PFSK-1 (cell line): ENCODE measurements around the gene COA1.

ENCODE experiments used
- FOXP2 ChIP-seq: optimal IDR thresholded peaks from 2 replicates; pipeline ENCODE3; 2011; ENCODE audit warnings: borderline replicate concordance, control low read depth, inconsistent platforms; ENCODE audit not compliant: insufficient read depth; ENCODE audit errors: extremely low read length, extremely low read depth
- POLR2AphosphoS5 ChIP-seq: IDR thresholded peaks from 2 replicates; pipeline ENCODE4 v1.6.1; 2012; ENCODE audit warnings: low read depth, mild to moderate bottlenecking, control low read depth, low read length, moderate library complexity
- REST ChIP-seq, 2 experiments: IDR thresholded peaks; 2 replicates each; pipeline versions ENCODE4 v1.6.1 to v1.8.0; 2011 to 2012; ENCODE audit warnings: low read depth in 2 of 2, low read length in 2 of 2, control low read depth in 1 of 2, inconsistent platforms in 1 of 2, mild to moderate bottlenecking in 1 of 2, moderate library complexity in 1 of 2; ENCODE audit not compliant: insufficient read depth in 1 of 2
- SIN3A ChIP-seq: IDR thresholded peaks from 2 replicates; pipeline ENCODE4 v1.6.1; 2012; ENCODE audit warnings: mild to moderate bottlenecking, low read length, moderate library complexity, borderline replicate concordance; ENCODE audit not compliant: insufficient read depth
- TAF1 ChIP-seq: IDR thresholded peaks from 2 replicates; pipeline ENCODE4 v1.6.1; 2012; ENCODE audit warnings: low read length, control low read depth, borderline replicate concordance; ENCODE audit not compliant: insufficient read depth

COA1 gene

DNA sequence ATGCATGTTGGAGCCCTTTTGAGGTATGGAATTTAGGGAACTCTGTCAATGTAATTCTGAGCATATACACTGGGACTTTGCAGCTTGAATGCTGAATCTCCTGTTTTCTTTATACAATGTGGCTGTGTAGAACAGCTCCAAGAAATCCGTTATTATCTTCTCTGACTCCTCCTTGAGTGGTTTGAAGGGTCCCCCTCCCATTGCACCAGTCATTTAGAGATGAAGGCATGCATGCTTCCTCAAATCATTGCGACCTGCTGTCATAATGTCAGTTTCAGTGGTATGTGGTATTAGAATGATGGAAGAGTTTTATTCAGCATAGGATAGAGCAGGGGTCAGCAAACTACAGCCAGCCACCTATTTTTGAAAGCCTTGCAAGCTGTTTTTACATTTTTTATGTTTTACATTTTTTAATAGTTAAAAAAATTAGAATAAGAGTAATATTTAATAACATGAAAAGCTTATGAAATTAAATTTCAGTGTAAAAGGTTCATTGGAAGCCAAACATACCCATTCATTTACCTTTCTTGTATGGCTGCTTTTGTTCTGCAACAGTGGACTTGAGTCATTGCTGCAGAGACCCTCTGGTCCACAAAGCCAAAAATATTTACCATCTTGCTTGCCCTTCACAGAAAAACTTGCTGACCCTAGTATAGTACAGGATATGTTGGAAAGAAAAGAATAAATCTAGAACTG is 138.3 kb downstream of the COA1 start:
- no peak for TF ChIP-seq REST (IDR thresholded peaks at IDR 0.05; ENCODE audit: insufficient read depth in 1 of 2, low read depth in 2 of 2, low read length in 2 of 2)
- no peak for TF ChIP-seq FOXP2
- TF ChIP-seq SIN3A, result no peak
- no peak for TF ChIP-seq TAF1
- no peak for TF ChIP-seq POLR2AphosphoS5

GRCh38 chr7:43589728-43590127 is 139.6 kb downstream of the COA1 start:
- TF ChIP-seq SIN3A, result no peak
- TF ChIP-seq FOXP2, result no peak
- no peak for TF ChIP-seq TAF1
- TF ChIP-seq POLR2AphosphoS5, result no peak
- TF ChIP-seq REST (IDR thresholded peaks at IDR 0.05; ENCODE audit: insufficient read depth in 1 of 2, low read depth in 2 of 2, low read length in 2 of 2), result no peak
